GM18519 (cell line): Measurements from ENCODE around the gene PROCR.
"Not testable (repeated sequence)": the region's sequence is repeated elsewhere in the genome, so short reads cannot be mapped to it uniquely, and the experiment has no call there.

Experiments used
- ATAC-seq: cut with Tn5 transposase; IDR thresholded peaks from one replicate; pipeline ENCODE4 v1.9.1; 2021; ENCODE audit warnings: mild to moderate bottlenecking, moderate library complexity; ENCODE audit not compliant: unreplicated experiment, low FRiP score

Gene PROCR

GRCh38 chr20:35192118-35192872, 20.4 kb downstream of the PROCR start:
- no peak for ATAC-seq

- ATAC-seq, result not testable (repeated sequence)
Measured at GRCh38 chr20:35193031-35193791, 21.3 kb downstream of the PROCR start.

GRCh38 chr20:35196313-35196712, 24.4 kb downstream of the PROCR start:
- no peak for ATAC-seq

- ATAC-seq, result no peak
Measured at GRCh38 chr20:35199740-35200139, 27.9 kb downstream of the PROCR start.

GRCh38 chr20:35200267-35200666, 28.4 kb downstream of the PROCR start:
- no peak for ATAC-seq

- ATAC-seq, result not testable (repeated sequence)
Measured at GRCh38 chr20:35201467-35201866, 29.6 kb downstream of the PROCR start.

- no peak for ATAC-seq
Measured at GRCh38 chr20:35206802-35207201, 34.9 kb downstream of the PROCR start.

- ATAC-seq, result no peak
Measured at GRCh38 chr20:35207950-35208611, 36.2 kb downstream of the PROCR start.

GRCh38 chr20:35215066-35215956, 43.4 kb downstream of the PROCR start:
- ATAC-seq, result no peak

- ATAC-seq, result no peak
Measured at GRCh38 chr20:35216541-35216940, 44.7 kb downstream of the PROCR start.

GRCh38 chr20:35223941-35224340, 52.1 kb downstream of the PROCR start:
- ATAC-seq, result no peak

- ATAC-seq, result no peak
Measured at GRCh38 chr20:35224536-35224935, 52.7 kb downstream of the PROCR start.

- ATAC-seq, result no peak
Measured at GRCh38 chr20:35225319-35226125, 53.6 kb downstream of the PROCR start.

GRCh38 chr20:35226126-35226883, 54.4 kb downstream of the PROCR start, which contains the start of gene MMP24:
MMP24 (plus strand) TSS chr20:35226690; CDS start chr20:35226739, 49 bp downstream.
- no peak for ATAC-seq
